ENCODE measurements around the gene ASB18. TPM values are rescaled to one million over a fixed set of nuclear protein-coding genes. Genes with fewer than 3 reads are reported as not detected.

ASB18 gene
- total RNA-seq, 3 donors from 2014 or later, result not detected

DNA sequence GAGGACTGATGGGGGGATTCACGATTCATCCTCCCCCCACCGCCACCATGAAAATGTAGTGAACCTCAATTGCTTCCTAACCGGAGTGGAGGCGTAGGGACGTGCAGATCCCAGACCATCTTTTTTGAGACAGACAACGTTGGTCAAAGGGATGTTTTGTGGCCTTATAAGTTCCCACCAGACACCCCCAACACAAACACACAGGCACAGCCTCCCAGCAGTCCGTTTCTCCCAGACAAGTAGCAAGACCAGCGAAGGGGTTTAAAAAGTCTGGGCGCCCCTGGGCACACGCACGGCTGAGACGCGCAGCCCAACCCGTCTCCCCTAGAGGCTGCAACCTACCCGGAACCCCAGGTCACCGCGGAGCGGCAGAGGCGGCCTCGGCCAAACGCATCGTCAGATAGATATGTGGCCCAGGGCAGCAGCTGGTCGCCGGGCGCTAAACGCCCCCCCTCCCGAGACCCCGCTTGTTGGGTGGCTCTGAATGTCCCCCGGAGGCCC, 97.4 kb downstream of the ASB18 start:
- intact Hi-C loops (cut with DNase I, micrococcal nuclease), result no loop called here
- Histone ChIP-seq H3K4me3 (no peak overlapping the region), H3K4me1 (ENCODE audit: low read depth) (peaks cover 49% of the 10 kb centered on the region), H3K36me3 (ENCODE audit: low read depth) (no peaks in the 10 kb centered on the region), H3K9me3 (no peaks in the 10 kb centered on the region)
- DNase-seq (no peak), ATAC-seq (no peak)
- TF ChIP-seq, protein P1, sequence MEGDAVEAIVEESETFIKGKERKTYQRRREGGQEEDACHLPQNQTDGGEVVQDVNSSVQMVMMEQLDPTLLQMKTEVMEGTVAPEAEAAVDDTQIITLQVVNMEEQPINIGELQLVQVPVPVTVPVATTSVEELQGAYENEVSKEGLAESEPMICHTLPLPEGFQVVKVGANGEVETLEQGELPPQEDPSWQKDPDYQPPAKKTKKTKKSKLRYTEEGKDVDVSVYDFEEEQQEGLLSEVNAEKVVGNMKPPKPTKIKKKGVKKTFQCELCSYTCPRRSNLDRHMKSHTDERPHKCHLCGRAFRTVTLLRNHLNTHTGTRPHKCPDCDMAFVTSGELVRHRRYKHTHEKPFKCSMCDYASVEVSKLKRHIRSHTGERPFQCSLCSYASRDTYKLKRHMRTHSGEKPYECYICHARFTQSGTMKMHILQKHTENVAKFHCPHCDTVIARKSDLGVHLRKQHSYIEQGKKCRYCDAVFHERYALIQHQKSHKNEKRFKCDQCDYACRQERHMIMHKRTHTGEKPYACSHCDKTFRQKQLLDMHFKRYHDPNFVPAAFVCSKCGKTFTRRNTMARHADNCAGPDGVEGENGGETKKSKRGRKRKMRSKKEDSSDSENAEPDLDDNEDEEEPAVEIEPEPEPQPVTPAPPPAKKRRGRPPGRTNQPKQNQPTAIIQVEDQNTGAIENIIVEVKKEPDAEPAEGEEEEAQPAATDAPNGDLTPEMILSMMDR (IDR thresholded peaks at IDR 0.05), result no peak

DNA sequence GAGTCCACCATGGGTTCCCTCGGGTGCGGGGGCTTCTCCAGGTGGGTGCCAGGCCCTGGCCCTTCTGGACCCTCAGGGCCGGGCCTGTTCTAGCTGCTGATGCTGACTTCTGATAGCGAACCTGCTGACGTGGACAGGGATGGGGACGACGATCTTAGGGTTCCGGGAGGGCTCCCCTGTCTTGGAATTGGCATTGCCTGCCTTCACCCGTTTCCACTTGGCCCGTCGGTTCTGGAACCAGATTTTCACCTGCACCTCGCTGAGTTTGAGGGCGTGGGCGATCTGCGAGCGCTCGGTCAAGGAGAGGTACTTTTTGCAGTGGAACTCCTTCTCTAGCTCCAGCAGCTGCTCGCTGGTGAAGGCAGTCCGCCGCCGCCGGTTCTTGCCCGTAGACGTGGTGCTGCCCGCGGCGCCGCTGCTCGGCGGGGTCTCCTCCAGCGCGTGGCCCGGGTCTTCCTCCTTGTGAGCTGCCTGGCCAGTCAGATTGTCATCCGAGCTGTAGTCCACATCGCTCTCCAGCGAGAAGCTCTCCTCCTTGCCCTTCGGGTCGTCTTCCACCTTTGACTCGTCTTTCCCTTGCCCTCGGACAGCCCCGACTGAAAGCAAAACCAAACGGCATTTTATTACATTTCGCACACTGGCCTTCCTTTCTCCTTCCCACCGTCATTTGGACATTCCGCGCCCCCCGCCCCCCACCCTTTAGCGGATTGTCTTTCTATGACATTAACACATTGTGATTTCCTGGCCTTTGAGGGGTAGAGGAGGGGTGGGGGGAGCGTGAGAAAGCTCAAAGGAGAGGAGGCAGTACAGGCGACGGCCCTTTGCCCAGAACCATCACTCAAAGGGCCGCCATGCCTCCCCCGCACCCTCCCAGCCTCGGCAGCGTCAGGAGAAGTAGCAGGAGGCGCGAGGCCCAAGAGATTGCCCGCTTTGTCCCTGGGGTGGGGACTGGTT, 98.1 kb downstream of the ASB18 start:
- no peaks in the 10 kb centered on the region for H3K36me3 ChIP-seq (ENCODE audit: low read depth)
- H3K4me3 ChIP-seq, result no peak overlapping the region
- DNase-seq (no peak), ATAC-seq (no peak)
- intact Hi-C loops (cut with DNase I, micrococcal nuclease), result no loop called here
- H3K9me3 ChIP-seq, result no peaks in the 10 kb centered on the region
- TF ChIP-seq, protein P1 (IDR thresholded peaks at IDR 0.05), result no peak
- H3K4me1 ChIP-seq (ENCODE audit: low read depth), result peaks cover 49% of the 10 kb centered on the region

DNA sequence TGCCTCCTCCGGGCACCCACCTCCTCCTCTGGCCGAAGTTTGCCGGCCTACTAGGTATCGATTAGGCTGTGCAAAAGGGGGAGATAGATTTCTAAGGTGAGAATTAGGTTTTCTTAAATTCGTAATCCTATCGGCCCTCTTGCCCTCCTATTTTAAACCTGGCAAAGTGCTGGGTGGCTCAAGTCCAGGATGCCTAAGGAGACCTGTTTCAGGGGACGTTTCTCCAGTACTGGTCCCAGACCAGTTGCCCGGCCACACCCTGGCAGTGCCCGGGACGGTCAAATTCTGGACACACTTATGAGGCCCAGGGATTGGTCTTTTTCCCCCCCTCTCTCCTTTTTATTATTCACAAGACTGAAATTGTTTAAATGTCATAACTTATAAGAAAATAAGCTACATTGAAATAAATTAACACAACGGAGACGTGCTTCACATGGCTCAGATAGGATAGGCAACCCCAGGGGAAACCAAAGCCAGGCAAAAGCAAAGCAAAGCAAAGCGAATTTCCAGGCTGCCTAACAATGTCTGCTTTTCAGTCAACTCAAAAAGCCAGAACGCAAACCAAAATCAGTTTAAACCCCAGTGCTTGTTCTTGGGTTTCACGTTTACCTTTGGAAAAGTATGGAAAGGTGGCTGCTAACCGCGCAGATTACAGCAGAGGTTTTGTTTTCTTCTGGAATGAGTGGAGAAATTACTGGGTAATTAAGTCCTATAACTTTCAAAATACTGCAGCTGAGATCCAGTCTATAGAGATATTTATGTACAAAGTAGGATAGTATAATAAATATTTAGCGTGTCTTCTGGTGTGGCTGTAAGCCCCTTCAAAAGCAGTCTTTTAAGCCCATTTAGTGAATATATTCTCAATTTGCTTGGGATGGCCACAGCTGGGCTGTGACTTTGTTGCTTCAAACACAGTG, 99.0 kb downstream of the ASB18 start:
- no peak overlapping the region for H3K4me3 ChIP-seq
- TF ChIP-seq, protein P1 (IDR thresholded peaks at IDR 0.05), result no peak
- DNase-seq (no peak), ATAC-seq (no peak)
- peaks cover 49% of the 10 kb centered on the region for H3K4me1 ChIP-seq (ENCODE audit: low read depth)
- intact Hi-C loops (cut with DNase I, micrococcal nuclease), result no loop called here
- H3K36me3 ChIP-seq (ENCODE audit: low read depth), result no peaks in the 10 kb centered on the region
- H3K9me3 ChIP-seq, result no peaks in the 10 kb centered on the region

DNA sequence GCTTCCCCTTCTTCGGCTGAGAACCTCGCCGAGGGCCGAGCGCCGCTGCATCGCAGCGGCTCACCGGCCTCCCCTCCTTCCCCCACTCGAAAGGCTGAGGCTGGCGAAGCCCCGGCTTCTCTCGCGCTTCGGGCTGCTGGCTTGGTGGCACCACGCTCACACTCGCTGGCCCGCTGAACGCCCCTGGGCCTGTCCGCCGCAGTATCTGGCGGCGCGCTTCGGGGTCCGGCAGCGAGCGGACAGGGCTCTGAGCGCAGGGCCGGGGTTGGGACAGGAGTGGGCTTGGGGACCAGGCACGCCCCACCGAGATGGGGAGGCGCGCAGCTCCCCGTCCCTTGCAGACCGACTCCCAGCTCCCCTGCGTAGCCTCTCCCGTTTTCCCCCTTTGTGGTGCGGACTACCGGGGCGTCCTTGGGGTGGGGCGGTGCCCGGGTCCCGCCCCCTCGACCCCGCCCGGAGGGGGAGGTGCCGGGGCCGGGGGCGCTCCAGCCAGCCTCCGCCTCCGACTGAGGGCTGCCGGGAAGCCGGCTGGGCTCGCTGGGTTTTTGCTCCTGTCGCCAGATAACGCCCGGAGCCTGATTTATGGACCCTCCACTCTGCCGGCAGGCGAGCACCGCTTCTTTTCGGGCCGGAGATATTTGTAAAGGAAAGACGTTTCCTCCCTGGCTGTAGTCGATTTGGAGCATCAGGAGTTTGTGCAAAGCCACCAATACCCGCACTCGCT, 99.8 kb downstream of the ASB18 start:
- DNase-seq (no peak), ATAC-seq (no peak)
- H3K4me1 ChIP-seq (ENCODE audit: low read depth), result peaks cover 49% of the 10 kb centered on the region
- no peaks in the 10 kb centered on the region for H3K36me3 ChIP-seq (ENCODE audit: low read depth)
- H3K9me3 ChIP-seq, result no peaks in the 10 kb centered on the region
- H3K4me3 ChIP-seq, result no peak overlapping the region
- TF ChIP-seq, protein P1 (IDR thresholded peaks at IDR 0.05), result no peak
- intact Hi-C loops (cut with DNase I, micrococcal nuclease), result no loop called here
